DOHH2 (cell line): ENCODE results near the gene C5.

Experiments used
- H3F3A ChIP-seq: fragments of 200-600 bp; sonication (generic), shearing (Covaris generic); 2 replicates; pipeline ENCODE4 v1.6.0; 2016; ENCODE audit warnings: antibody characterized with exemption, mild to moderate bottlenecking; ENCODE audit not compliant: control insufficient read depth, insufficient read depth
- H3K27ac ChIP-seq: fragments of 200-600 bp; sonication (generic); 2 replicates; pipeline ENCODE4 v1.5.1; 2014; ENCODE audit warnings: low read depth, mild to moderate bottlenecking, low read length, moderate library complexity
- H3K27me3 ChIP-seq: fragments of 200-600 bp; sonication (generic); 2 replicates; pipeline ENCODE4 v1.6.1; 2014; ENCODE audit warnings: mild to moderate bottlenecking, low read length, mixed read lengths; ENCODE audit not compliant: control insufficient read depth
- H3K36me3 ChIP-seq: fragments of 200-600 bp; sonication (generic); 2 replicates; pipeline ENCODE4 v1.6.1; 2014; ENCODE audit warnings: mild to moderate bottlenecking, low read length, moderate library complexity, mixed read lengths; ENCODE audit not compliant: control insufficient read depth
- H3K4me1 ChIP-seq: fragments of 200-600 bp; sonication (generic); 2 replicates; pipeline ENCODE4 v1.6.1; 2014; ENCODE audit warnings: mild to moderate bottlenecking, low read length, mixed read lengths; ENCODE audit not compliant: control insufficient read depth
- H3K4me2 ChIP-seq: fragments of 200-600 bp; sonication (generic); 2 replicates; pipeline ENCODE4 v1.6.0; 2014; ENCODE audit warnings: mild to moderate bottlenecking, low read length, moderate library complexity
- H3K4me3 ChIP-seq: fragments of 200-600 bp; sonication (generic); 2 replicates; pipeline ENCODE4 v1.5.1; 2014; ENCODE audit warnings: mild to moderate bottlenecking, low read length, mixed read lengths
- H3K79me2 ChIP-seq: fragments of 200-600 bp; sonication (generic); 2 replicates; pipeline ENCODE4 v1.6.1; 2014; ENCODE audit warnings: mild to moderate bottlenecking, low read length, mixed read lengths; ENCODE audit not compliant: control insufficient read depth
- H3K9me2 ChIP-seq: fragments of 200-600 bp; sonication (generic); replicated peaks from 2 replicates; pipeline ENCODE4 v1.6.1; 2014; ENCODE audit warnings: mild to moderate bottlenecking, low read length, mixed read lengths; ENCODE audit not compliant: control insufficient read depth
- H3K9me3 ChIP-seq: fragments of 200-600 bp; sonication (generic); 2 replicates; pipeline ENCODE4 v1.6.1; 2014; ENCODE audit warnings: antibody characterized with exemption, low read length, mixed read lengths; ENCODE audit not compliant: control insufficient read depth, insufficient read depth
- H4K20me1 ChIP-seq: fragments of 200-600 bp; sonication (generic); 2 replicates; pipeline ENCODE4 v1.6.0; 2014; ENCODE audit warnings: low read depth, mild to moderate bottlenecking, antibody characterized with exemption, low read length, moderate library complexity; ENCODE audit not compliant: control insufficient read depth, insufficient read depth
- EZH2phosphoT487 ChIP-seq: fragments of 200-600 bp; sonication (generic); IDR thresholded peaks from 2 replicates; pipeline ENCODE4 v1.6.1; 2017; ENCODE audit warnings: borderline replicate concordance, mild to moderate bottlenecking, antibody characterized with exemption, low read length, moderate library complexity, mixed read lengths
- TF ChIP-seq, protein P1 (sequence below): fragments of 200-600 bp; sonication (generic); IDR thresholded peaks from one replicate; pipeline ENCODE4 v1.5.1; 2014; ENCODE audit warnings: antibody characterized with exemption, mild to moderate bottlenecking, low read depth, low read length; ENCODE audit not compliant: poor library complexity, severe bottlenecking

The C5 gene

DNA sequence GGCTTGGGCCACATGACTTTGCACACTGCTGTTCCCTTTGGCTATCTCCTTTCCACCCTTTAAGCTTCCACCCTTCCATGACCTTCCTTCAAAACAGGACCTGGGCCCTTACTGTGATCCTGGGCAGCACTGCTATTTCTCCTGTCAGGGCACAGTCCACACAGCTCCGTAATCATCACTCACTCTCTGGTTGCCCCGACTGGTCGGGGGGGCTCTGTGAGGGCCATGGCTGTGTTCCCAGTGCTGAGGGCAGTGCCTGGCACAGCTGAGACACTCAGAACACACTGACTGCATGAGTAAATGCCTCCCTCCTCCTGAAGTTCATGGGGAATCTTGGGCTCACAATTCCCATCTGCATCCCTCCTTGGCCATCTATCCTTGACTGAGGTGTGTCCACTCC is 135.7 kb downstream of the C5 start:
- Histone ChIP-seq H3K79me2 (no peaks in the 10 kb centered on the region), H3K9me3 (no peaks in the 10 kb centered on the region), H3K4me3 (no peak overlapping the region), H3K36me3 (peaks cover 18% of the 10 kb centered on the region), H3K9me2 (no peaks in the 10 kb centered on the region), H3K27ac (no peak overlapping the region), H3K4me2 (no peak overlapping the region), H3K27me3 (no peaks in the 10 kb centered on the region), H4K20me1 (no peaks in the 10 kb centered on the region), H3F3A (no peaks in the 10 kb centered on the region), H3K4me1 (peaks cover 16% of the 10 kb centered on the region)
- TF ChIP-seq, protein P1, sequence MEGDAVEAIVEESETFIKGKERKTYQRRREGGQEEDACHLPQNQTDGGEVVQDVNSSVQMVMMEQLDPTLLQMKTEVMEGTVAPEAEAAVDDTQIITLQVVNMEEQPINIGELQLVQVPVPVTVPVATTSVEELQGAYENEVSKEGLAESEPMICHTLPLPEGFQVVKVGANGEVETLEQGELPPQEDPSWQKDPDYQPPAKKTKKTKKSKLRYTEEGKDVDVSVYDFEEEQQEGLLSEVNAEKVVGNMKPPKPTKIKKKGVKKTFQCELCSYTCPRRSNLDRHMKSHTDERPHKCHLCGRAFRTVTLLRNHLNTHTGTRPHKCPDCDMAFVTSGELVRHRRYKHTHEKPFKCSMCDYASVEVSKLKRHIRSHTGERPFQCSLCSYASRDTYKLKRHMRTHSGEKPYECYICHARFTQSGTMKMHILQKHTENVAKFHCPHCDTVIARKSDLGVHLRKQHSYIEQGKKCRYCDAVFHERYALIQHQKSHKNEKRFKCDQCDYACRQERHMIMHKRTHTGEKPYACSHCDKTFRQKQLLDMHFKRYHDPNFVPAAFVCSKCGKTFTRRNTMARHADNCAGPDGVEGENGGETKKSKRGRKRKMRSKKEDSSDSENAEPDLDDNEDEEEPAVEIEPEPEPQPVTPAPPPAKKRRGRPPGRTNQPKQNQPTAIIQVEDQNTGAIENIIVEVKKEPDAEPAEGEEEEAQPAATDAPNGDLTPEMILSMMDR = no peak
- no peak for TF ChIP-seq EZH2phosphoT487

- H3K4me2 ChIP-seq = no peak overlapping the region
- H3K27me3 ChIP-seq = no peaks in the 10 kb centered on the region
- H3F3A ChIP-seq = no peaks in the 10 kb centered on the region
- H3K79me2 ChIP-seq = no peaks in the 10 kb centered on the region
- peaks cover 13% of the 10 kb centered on the region for H3K4me1 ChIP-seq
- no peaks in the 10 kb centered on the region for H3K9me2 ChIP-seq
- H3K9me3 ChIP-seq = no peaks in the 10 kb centered on the region
- H3K27ac ChIP-seq = no peak overlapping the region
- TF ChIP-seq EZH2phosphoT487 = no peak
- TF ChIP-seq, protein P1 = no peak
- no peaks in the 10 kb centered on the region for H4K20me1 ChIP-seq
- H3K4me3 ChIP-seq = no peak overlapping the region
- H3K36me3 ChIP-seq = peaks cover 23% of the 10 kb centered on the region
Measured at GRCh38 chr9:120913647-120914264, 136.3 kb downstream of the C5 start.

DNA sequence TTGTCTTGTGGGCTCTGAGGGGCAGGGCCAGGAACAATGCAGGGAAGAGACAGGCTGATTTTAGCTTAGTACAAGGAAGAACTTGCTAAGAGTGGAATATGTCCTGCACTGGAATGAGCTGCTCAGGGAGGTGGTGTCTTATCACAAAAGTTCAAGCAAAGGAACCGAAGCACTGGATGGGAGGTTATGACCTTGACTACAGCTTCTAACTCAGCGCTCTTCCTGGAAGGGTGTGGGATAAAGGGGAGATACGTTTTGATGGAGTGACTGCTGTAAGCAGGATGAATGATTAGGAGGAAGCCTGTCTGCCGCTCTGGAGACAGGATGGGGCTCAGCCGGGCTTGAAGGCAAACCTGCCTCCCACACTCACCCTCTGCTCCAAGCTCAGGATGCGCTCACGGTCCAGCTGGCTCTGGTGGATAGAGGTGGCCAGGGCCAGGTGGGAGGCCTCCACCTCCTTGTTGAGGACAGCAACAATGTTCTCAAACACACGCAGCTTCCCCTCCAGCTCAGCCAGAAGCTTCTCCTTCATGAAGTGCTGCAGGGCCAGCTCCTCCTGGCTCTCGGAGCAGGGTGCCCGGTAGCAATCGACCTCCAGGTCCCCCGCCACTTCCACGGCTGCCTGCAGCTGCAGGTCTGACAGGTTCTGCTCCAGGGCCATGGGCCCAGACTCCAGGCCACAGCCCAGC is 137.0 kb downstream of the C5 start:
- TF ChIP-seq, protein P1 = no peak
- TF ChIP-seq EZH2phosphoT487 = no peak
- Histone ChIP-seq H3K4me2 (no peak overlapping the region), H3K27ac (no peak overlapping the region)

More for the DNA sequence above, 137.0 kb downstream of the C5 start:
- no peaks in the 10 kb centered on the region for H3K9me2 ChIP-seq
- no peak overlapping the region for H3K4me3 ChIP-seq
- peaks cover 13% of the 10 kb centered on the region for H3K4me1 ChIP-seq
- H3K79me2 ChIP-seq = no peaks in the 10 kb centered on the region
- H3K27me3 ChIP-seq = no peaks in the 10 kb centered on the region
- no peaks in the 10 kb centered on the region for H3K9me3 ChIP-seq
- H3K36me3 ChIP-seq = peaks cover 23% of the 10 kb centered on the region
- H4K20me1 ChIP-seq = no peaks in the 10 kb centered on the region
- no peaks in the 10 kb centered on the region for H3F3A ChIP-seq
